ENCODE results near the gene VSTM2B. TPM values are rescaled to one million over a fixed set of nuclear protein-coding genes. Genes with fewer than 3 reads are reported as not detected.

VSTM2B gene
- total RNA-seq, 1 donor from 2014 or later, result not detected

DNA sequence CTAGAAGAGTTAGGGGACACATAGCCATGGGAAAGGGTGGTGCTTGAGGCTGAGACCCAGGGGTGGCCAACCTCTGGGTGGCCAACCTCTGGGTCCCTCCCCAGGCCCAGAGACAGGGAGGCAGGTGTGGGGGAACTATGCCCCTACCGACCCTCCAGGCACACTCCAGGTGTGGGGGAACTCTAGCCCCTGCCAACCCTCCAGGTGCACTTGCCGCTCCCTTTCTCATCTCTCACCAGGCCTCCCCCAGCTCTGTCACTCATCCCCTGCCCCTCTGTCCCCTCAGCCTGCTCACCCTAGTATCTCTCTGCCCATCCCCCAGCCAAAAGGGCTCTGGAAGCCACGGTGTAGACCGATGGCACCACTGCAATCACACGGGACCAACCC, 10.6 kb upstream of the VSTM2B start:
- DNase-seq (ENCODE audit: low read depth in 2 of 2), result no peak

DNA sequence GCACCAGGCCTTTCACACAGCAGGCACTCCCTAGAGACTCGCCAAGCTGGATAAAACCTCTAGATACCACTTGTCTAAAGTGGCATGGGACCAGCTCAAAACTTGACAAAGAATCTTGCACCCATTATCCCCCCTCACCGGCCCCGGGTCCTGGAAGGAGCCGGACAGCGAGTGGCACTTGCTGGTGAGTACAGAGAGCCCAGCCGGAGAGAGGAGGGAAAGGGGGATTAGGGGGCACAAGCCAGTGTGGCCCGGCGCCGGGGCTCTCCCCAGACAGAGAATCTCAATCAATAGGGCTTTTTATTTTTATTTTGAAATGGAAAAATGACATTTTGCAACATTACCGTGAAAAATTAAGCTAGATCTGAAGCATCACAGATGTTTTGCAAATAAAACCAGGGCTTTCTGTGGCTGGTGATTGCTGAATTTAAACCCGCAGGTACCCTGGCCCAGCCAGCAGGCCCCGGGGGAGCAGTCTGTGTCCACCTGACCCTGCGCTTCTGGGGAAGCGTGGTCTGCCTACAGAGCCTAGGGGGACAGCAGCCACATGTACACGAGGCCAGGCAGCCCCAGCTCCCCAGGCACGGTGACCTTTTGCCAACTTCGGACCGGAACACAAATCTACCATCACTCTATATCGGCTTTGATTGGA, 10.0 kb upstream of the VSTM2B start:
- no peak for DNase-seq (ENCODE audit: low read depth in 2 of 2)

DNA sequence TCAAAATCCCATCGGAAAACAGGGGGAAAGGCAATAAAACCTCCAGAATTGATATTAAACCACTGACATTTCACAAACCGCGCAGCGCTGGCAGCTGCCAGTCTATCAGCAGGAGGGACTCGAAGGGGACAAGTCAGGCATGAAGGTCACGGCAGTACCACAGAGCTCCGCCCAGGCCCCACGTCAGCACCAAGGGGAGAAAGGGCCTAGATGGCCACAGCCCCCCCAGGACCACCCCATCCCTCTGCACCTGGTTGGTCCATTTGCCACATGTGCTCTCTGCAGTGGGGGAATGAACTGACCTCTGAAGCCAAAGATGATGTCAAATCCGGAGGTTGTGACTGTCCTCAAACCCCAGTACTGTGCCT, 9.5 kb upstream of the VSTM2B start:
- DNase-seq (ENCODE audit: low read depth in 2 of 2), result no peak

DNA sequence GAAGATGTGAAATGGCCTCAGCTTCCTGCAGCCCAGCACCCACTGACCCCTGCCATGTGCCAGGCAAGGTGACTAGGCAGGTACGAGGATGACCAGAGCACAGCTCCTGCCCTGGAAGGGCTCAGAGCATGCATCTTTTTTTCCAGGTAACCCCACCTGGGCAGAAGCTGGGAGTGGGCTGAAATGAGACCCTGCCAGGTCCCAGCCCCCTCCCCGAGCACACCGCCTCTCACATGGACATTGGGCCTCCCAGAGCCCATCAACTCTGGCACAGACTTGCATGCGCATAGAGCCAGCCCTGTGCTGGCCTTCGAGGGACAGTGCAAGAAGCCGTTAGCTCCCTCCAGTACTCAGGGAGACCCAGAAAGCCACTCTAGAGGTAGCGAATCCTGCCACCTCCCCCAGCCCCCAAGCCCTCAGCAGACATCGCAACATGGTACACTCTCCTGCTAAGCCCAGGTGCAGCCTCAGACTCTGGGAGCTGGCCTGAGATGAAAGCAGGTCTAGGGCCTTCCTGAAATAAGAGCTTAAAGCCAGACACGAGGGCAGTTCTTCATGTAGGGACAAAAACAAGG, 8.9 kb upstream of the VSTM2B start:
- no peak for DNase-seq (ENCODE audit: low read depth in 2 of 2)

DNA sequence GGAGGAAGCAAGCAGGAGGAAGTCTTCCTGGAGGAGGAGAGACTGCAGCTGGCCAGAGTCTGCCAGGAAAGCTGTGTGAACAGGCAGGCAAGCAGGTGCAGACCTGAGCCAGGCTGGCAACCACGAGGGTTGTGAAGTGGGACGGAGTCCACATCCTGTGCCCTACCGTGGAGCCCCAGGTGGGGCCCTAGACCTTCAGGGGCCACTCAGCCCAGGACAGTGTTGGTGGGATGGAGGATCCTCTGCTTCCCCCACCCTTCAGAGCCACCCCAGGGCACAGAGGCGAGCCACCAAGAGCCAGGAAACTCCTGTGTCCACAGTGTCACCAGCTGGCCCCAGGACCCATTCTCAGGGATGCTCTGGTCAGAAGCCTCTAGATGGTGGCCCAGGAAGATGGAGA, 8.4 kb upstream of the VSTM2B start:
- no peak for DNase-seq (ENCODE audit: low read depth in 2 of 2)

DNA sequence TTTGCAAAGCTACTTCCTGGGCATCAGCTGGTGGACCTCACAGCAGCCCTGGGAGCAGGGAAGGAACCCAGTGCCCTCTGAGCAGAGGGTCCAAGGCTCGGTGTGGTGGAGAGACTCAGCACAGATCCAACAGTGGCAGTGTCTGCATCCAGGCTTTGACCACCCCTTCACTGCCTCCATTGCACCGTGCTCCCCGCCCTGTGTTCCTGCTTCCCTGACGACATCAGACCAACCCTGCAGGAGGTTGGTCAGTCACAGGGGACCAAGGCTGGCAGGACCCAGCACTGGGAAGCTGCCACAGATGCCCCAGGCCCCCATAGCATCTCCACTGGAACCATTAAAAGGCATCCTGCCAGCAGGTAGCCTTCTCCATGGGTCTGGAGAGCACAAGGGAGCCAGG, 7.8 kb upstream of the VSTM2B start:
- DNase-seq (ENCODE audit: low read depth in 2 of 2), result no peak

DNA sequence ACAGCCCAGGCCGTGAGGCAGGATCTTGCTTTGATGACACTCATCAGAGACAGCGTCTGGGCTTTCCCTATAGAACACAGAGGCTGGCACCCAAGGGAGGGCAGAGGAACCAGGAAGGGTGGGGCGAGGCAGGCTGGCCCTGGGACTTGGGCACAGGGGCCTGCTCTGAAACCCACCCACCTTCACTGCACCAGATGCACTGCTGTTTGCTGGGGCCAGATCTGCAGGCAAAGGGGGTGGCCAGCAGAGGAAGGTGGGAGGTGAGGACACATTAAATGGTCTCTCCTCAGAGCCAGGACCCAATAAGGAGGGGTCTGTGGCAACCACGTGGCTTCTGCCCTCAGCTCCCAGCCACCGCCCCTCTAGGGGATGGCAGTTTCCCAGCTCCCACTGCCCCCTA, 6.6 kb upstream of the VSTM2B start:
- DNase-seq (ENCODE audit: low read depth in 2 of 2), result no peak

DNA sequence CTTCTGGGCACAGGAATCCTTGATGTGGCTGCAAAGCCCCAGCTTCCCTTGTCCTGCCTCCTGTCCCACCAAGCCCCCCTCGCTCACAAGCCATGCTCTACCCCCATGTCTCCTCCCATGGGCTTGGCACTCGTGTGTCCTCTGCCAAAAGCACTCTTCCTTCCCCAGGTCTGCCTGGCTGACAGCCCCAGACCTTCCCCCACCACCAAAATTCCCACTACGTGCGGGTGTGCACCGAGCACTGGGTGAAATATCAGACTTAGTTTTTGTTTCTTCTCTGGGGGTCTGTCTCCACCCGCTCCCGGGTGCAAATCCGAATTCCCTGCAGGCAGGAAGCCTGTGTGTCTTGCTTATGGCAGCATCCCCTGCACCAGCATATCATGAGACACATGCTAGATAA, 5.9 kb upstream of the VSTM2B start:
- DNase-seq (ENCODE audit: low read depth in 2 of 2), result no peak

DNA sequence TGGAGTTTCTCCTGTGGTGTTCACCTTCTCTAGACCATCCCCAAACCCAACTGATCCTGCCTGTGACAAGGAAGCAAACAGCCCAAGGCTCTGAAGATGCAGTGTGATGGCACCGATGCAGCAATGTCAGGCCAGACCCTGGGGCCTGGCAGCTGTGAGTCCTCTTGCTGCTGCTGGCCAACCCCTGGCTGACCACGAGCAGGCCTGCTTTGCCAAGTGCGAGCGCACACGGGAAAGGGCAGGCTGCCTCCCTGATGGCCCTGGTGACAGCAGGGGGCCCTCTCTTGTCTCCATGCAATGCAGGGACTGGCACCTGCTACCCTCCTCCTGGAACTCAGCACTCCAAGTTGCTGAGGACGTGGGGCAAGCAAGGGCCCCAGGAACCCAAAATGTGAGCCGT, 5.4 kb upstream of the VSTM2B start:
- no peak for DNase-seq (ENCODE audit: low read depth in 2 of 2)

DNA sequence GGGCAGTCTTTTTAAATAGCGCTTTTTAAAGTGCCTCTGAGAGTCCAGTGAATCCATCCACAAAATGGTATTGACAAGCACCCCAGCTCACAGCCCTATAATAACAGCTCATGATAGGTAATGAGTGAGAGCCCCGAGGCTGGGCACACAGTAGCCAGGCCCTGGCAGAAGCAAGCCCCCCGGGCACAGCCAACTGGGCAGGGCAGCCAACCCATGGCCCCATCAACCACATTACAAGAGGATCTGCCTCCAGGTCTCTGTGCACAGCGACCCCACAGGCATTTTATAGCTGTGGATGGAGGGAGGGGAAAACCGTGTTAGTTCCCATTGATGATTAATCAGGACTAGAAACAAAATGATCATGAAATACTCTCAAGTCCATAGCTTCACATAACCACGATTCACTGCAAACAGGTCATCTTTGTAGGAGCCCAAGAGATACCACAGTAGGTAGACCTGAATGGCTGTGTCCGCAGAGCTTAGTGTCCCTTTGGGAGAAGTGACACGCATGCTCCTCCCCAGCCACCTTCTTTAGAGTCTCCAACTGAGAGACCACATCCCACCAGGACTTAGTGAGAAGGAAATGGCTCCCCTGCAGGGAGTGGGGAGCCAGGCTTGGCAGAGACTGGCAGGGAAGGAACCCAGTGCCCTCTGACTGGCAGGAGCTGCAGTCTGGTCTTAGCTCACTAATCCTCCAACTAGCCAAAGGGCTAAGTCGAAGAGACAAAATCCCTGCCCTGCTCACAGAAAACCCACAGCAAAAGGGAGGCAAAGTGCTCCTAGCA, 4.3 kb upstream of the VSTM2B start:
- DNase-seq (ENCODE audit: low read depth in 2 of 2), result no peak

DNA sequence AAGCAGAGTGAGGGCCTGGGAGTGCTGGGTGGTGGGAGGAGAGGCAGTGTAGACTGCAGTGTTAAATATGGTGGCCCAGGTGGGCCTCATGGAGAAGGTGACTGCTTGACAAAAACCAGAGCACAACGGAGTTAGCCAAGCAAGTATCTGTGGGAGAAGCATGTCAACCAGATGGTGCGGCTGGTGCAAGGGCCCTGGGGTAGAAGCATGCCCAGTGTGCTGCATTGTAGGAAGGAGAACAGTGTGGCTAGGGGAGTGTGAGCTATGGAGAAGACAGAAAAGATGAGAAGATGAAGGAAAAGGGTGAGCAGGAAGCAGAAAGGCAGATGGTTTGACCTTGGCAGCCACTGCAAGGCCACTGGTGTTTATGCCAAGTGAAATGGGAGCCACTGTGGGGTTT, 2.2 kb upstream of the VSTM2B start:
- DNase-seq (ENCODE audit: low read depth in 2 of 2), result no peak

DNA sequence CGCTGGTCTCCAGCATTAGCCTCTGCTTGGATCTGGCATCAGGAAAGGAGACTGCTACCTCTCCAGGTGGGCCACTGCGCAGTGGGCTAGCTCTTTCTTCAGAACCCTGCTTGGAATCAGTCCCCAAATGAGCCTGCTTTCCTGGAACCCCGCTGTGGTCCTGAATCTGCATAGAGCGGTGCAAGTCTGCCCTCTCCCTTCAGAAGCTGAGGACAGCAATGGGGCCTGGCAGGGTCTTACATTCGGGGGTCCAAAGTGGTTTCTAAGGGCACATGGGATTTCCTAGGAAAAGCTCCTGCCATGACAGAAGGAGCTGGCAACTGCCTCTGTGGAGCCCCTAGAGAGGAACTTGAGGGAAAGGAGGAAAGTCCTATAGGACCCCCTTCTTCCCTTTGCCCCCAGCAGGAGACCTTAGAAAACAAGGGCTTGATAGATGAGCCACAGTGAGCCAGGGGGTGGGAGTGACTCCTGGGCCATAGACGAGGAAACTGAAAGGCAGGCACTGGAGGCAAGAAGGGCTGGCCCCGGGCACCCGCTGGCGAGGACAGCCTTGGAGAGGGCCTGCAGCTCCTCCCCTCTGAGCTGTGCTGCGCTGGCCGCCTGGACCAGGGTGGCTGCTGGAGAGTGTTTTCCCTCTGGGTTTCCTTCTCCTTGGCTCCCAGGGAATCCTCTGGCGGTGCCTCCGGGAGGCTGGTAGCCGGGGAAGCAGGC, 1.4 kb upstream of the VSTM2B start:
- no peak for DNase-seq (ENCODE audit: low read depth in 2 of 2)

DNA sequence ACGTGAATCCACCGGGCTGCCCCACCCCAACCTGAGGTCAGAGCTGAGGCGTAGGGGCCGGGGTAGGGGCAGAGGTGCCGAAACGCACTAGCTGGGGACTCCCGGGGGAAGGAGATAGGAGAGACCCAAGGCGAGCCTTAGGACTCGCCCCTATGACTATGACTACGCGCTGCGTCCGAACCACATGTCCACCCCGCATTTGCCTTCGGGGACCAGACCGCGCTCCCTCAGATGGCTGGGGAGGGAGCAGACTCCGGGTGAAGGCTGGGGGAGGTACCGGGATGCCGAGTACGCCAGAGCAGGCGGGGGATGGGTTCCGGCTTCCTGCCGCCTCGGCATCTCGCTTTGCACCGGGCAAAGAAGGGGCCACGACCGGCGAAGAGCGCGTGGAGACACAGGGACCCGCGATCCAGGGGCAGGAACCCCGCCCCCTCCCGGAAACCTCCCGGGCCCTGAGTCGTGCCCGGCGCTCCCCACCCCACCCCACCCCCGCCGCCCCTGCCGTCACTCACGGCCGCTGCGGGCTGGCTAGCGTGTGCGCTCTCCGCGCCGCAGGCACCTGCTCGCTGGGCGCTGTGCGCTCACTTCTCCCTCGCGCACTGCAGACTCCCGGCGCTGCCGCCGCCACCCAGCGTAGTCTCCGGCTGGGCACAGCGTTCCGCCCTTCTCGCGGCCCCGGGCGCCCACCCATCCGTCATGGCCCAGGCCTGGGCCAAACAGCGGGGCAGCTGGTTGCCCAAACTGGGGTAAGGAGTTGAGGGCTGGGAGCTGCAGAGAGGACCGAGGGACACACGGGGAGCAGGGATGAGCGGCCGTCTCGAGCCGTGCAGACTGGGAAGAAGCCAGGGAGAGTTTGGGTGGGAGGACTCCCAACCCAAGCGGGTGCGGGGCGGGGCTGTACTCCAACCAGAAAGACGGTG, 622 bp upstream of the VSTM2B start:
- DNase-seq (ENCODE audit: low read depth in 2 of 2), result no peak

DNA sequence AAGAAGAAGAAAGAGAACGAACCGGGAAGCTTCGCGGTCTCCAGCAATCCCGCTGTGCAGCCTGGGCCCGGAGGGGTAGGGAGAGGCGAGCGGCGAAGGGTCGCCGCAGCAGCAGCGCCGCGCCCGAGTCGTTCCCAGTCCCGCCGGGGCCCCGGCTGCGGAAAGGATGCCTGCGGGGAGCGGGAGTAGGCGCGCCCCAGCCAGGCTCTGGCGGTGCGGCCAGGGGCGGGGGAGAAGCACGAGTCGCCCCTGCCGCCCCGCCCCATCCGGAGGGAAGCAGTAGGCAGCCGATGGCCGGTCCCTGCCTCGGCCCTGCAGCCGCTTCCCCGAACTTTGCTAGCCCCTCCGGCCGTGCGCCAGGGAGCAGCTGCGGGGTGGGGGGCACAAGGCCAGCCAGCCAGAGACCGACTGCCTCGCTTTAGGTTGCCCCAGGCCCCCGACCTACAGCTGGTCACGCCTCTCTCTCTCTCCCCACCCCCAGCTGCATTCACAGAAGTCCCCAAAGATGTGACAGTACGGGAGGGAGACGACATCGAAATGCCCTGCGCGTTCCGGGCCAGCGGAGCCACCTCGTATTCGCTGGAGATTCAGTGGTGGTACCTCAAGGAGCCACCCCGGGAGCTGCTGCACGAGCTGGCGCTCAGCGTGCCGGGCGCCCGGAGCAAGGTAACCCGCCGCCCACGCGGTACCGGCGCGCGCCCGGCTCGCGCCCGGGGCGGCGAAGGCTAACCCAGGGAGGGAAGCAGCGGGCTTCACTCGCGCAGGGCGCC, 1.1 kb downstream of the VSTM2B start:
- no peak for DNase-seq (ENCODE audit: low read depth in 2 of 2)

DNA sequence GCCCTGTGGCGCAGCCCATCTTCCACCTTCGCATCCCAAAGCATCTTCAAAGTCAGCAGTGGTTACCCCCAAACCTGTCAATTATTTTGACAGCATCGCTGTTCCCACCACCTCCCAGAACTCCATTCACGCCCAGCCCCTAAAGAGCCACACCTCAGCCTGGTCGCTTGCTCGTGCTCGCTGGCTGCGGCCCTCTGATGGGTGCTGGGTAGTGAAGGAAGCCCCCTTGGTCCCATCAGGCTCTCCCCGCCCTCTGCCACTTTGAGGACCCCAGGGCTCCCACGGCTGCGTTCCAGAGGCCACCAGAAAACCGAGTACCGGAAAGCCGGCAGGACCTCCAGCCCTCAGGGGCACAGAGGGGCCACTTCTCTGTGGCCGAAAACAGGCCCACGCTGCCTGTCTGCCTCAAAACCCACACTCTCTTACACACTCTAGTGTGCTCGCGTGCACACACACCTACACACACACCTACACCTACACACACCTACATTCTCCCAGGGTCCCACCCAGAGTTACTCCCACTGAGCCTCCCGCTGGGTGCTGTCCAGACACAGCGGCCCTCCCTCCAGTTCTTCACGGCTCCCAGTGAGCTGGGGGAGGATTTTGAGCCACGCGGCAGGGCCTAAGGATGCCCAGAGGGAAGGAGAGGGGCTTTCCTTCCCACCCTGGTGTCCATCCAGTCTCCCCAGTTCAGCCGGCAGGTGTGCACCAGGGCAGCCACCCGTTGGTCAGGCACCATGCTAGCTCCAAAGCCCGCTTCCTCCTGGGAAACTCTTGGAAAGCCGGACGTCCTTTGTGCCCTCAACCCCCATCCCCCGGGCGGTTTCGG, 1.9 kb downstream of the VSTM2B start:
- DNase-seq (ENCODE audit: low read depth in 2 of 2), result no peak

DNA sequence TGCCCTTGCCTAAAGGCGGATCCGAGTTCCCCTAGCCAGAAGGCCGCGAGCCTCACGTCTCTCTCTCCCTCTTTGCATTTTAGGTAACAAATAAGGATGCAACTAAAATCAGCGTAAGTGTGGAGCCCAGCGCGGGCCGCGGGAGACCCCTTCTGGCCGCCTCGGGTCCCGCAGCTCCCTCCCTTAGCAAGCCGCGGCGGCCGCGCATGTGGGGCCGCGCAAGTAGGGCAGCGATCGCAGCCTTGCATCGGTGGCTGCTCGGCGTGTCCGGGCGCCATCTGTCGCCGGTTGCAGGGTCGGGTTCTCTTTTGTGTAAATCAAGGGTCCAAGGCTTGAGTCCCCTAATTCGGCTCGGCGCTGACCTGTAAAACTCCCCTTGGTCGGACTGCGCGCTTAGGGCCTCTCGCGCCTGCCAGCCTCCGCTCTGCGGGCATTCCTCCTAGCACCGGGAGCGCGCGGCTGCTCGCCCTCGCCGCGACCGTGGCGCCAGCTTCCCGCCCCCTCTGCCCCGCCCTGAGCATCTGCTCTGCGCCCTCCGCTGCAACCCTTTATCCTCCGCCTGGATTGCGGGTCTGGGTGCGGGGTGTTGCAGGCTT, 2.7 kb downstream of the VSTM2B start:
- DNase-seq (ENCODE audit: low read depth in 2 of 2), result peak; percentile 31 to 66

DNA sequence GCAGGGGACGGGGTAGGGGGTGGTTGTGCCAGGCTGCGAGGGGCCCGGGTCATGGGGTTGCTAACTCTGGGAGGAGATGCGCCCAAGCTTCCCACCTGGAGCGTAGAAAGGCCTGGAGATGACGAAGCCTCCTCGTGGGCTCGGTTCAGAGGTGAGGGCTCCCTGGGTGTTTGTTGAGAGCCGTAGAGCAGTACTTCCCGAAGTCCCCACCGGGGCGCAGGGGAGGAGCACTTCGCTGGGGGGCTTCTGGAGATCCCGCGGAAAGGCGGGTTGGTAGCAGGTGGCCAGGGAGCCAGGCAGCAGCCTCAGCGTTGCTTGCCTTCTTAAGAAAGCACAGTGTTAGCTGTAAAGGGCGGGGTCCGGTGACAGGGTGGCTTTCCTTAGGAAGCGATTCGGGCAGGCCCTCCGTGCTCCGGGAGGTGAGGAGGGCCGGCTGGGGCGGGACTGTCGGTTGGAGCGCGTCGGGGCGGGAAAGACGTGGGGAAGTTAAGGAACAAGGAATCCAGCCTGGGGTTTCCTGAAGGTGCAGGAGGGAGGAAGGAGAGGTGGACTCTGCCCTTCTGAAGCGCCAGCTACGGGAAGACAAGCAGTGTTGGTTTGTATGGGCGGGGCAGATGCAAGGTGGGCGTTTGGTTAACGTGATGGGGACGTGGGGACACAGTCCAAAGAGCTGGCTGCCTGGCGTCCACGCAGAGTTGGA, 3.3 kb downstream of the VSTM2B start:
- no peak for DNase-seq (ENCODE audit: low read depth in 2 of 2)

DNA sequence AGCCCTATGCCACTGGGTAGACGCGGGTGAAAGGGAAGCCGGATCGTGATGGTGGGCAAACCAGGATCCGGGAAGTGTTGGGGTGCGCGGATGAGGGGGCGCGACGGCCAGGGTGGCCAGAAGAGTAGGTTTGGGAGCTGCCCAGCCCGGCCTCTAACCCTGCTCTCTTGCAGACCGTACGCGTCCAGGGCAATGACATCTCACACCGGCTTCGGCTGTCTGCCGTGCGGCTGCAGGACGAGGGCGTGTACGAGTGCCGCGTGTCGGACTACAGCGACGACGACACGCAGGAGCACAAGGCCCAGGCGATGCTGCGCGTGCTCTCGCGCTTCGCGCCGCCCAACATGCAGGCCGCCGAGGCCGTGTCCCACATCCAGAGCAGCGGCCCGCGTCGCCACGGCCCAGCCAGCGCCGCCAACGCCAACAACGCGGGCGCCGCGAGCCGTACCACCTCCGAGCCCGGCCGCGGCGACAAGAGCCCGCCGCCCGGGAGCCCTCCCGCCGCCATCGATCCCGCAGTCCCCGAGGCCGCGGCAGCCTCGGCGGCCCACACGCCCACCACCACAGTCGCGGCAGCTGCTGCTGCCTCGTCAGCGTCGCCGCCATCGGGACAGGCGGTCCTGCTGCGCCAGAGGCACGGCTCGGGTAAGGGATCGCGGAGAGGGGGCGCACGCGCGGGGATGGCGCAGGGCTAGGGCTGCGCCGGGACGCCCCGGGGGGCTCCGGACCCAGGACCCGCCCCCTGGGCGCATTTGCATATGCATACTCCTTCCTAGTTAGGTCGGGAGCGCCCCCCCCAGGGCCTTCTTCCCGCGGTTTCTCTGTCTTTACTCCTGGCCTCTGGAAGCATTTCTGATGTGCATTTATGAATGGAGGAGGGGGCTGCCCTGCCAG, 4.1 kb downstream of the VSTM2B start:
- DNase-seq (ENCODE audit: low read depth in 2 of 2), result no peak
